ENCODE measurements around the gene TSR3. TPM values are rescaled to one million over a fixed set of nuclear protein-coding genes. Genes with fewer than 3 reads are reported as not detected.

TSR3 gene
- total RNA-seq, 4 donors from 2014 or later: 15.9 to 101 (median 30.8) TPM

DNA sequence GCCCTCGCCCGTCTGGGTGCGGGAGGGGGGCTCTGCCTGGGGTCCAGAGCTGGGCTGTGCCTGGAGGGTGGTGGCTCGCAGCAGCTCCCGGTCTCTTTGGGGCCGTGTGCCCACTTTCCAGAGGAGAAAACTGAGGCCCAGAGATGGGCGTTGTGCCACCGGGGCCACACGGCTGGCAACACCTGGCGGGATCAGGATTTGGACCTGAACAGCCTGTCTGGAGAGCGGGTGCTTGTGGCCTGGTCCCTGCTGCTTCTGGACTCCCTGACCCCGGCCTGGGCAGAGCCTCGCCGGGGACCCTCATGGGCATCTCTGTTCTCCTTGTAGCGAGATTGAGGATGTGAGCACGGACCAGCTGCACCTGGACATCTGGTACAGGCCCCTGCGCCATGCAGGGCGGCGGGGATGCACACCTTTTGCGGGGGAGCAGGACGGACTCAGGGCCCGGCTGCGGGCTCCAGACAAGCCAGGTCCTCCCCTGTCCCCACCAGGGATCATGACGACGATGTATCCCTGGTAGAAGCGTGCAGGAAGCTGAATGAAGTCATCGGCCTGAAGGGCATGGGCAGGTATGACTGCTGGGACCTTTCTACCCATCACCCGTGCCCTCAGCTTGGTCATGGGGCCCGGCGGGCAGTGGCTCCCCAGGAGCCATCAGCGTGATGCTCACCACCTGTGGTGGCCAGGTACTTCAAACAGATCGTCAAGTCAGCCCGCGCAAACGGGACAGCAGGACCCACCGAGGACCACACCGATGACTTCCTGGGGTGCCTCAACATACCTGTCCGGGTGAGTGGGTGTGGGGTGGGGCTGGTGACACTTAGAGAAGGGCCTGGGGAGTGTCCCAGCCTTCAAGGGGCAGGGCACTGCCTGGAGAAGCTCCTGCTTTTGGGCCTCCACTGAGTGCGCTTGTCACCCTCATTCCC is 9.9 kb downstream of the TSR3 start:
- Histone ChIP-seq H3K9me3 (no peaks in the 10 kb centered on the region), H3K36me3 (no peaks in the 10 kb centered on the region), H3K27ac (no peak overlapping the region), H3K4me1 (no peaks in the 10 kb centered on the region), H3K4me3 (no peak overlapping the region), H3K27me3 (peaks cover 0 to 3% of the 10 kb centered on the region in 2 donors)
- no peak for DNase-seq
- TF ChIP-seq, protein P1, sequence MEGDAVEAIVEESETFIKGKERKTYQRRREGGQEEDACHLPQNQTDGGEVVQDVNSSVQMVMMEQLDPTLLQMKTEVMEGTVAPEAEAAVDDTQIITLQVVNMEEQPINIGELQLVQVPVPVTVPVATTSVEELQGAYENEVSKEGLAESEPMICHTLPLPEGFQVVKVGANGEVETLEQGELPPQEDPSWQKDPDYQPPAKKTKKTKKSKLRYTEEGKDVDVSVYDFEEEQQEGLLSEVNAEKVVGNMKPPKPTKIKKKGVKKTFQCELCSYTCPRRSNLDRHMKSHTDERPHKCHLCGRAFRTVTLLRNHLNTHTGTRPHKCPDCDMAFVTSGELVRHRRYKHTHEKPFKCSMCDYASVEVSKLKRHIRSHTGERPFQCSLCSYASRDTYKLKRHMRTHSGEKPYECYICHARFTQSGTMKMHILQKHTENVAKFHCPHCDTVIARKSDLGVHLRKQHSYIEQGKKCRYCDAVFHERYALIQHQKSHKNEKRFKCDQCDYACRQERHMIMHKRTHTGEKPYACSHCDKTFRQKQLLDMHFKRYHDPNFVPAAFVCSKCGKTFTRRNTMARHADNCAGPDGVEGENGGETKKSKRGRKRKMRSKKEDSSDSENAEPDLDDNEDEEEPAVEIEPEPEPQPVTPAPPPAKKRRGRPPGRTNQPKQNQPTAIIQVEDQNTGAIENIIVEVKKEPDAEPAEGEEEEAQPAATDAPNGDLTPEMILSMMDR (IDR thresholded peaks at IDR 0.05): no peak
- TF ChIP-seq POLR2A (IDR thresholded peaks at IDR 0.05): no peak
- intact Hi-C loops (cut with DNase I; ENCODE audit: low total_unique reads): no loop called here

DNA sequence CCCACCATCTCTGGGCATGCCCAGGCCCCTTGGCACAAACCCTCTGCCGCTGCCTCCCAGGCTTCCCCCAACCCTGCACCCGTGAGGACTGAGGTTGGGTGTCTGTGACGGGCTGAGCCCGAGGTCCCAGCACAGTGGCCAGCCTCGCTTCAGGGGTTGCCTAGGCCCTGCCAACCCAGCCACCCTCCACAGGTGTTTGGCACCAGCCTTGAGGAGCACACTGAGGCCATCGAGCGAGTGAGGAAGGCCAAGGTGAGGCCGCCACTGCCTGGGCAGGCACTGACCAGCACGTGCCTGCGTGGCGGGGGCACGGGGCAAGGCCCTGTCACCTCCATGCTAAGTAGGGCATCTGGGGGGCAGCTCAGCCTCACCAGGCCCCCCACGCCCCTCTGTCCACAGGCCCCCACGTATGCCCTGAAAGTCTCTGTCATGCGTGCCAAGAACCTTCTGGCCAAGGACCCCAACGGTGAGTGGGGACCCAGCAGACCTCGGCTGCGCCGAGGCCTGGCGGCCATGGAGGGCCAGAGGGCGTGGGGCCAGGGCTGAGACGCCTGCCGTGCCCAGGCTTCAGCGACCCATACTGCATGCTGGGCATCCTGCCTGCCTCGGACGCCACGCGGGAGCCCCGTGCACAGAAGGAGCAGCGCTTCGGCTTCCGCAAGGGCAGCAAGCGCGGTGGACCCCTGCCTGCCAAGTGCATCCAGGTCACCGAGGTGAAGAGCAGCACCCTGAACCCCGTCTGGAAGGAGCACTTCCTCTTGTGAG is 10.8 kb downstream of the TSR3 start:
- intact Hi-C loops (cut with DNase I; ENCODE audit: low total_unique reads): no loop called here
- no peak overlapping the region for H3K4me3 ChIP-seq
- H3K27me3 ChIP-seq: peaks cover 0 to 3% of the 10 kb centered on the region in 2 donors
- no peaks in the 10 kb centered on the region for H3K4me1 ChIP-seq
- no peaks in the 10 kb centered on the region for H3K9me3 ChIP-seq
- DNase-seq: no peak
- TF ChIP-seq, protein P1 (IDR thresholded peaks at IDR 0.05): no peak
- TF ChIP-seq POLR2A (IDR thresholded peaks at IDR 0.05): no peak
- H3K27ac ChIP-seq: no peak overlapping the region
- H3K36me3 ChIP-seq: no peaks in the 10 kb centered on the region

DNA sequence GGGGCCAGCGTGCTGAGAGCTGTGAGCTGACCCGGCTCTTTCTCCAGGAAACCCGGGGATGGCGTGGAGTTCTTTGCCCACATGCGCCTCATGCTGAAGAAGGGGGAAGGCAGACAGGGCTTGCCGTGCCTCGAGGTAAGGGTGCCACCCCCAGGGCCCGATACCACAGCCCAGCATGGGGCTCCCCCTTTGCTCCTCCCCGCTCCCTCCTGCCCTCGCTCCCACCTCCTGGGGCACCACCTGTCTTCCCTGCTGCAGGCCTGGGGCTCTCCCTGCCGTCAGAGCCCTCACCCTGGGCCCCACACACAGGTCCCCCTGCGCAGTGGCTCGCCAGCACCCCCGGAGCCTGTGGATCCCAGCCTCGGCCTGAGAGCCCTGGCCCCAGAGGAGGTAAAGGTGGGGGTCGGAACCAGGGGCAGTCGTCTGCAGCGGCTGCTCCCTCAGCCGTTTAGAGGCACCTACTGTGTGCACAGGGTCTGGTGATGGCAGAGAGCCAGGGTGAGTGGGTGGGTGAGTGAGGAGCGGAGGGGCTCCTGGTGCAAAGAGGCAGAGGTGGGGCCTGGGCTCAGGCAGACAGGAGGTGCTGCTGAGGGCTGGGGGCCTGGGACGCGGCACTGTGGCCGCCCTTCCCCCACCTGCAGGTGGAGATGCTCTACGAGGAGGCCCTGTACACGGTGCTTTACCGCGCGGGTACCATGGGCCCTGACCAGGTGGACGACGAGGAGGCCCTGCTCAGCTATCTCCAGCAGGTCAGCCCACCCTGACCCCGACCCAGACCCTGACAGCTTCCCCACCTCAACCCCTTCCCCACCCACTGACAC is 12.6 kb downstream of the TSR3 start:
- TF ChIP-seq POLR2A (IDR thresholded peaks at IDR 0.05): no peak
- TF ChIP-seq, protein P1 (IDR thresholded peaks at IDR 0.05): no peak
- Histone ChIP-seq H3K4me1 (peaks cover 0 to 3% of the 10 kb centered on the region in 2 donors), H3K27me3 (peaks cover 6 to 13% of the 10 kb centered on the region in 2 donors), H3K4me3 (no peak overlapping the region), H3K36me3 (no peaks in the 10 kb centered on the region), H3K9me3 (no peaks in the 10 kb centered on the region), H3K27ac (no peak overlapping the region)
- intact Hi-C loops (cut with DNase I; ENCODE audit: low total_unique reads): no loop called here
- no peak for DNase-seq

DNA sequence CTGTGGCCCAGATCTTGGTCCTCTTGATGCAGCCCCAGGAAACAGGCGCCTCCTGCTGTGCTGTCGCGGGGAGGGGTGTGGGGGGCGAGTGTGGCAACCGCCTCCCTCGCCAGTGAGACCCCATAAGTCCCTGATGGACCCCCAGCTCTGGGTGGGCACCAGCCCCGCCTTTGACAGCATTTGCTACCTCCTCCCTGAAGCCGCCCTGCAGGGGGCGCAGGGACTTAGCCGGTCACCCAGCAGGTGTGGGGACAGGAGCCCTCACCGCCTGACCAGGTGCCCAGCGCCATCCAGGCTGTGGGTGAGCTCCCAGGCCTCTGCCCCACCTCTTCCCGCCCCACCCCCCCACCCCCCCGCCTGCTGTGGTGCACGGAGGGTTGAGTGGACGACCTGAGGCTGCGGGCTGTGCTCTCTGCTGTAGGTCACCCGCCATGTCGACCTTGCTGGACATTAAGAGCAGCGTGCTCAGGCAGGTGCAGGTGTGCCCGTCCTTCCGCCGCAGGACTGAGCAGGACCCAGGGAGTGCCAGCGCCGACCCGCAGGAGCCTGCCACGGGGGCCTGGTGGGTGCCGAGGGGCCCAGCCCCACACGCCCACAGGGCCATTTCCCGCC is 13.5 kb downstream of the TSR3 start:
- Histone ChIP-seq H3K9me3 (no peaks in the 10 kb centered on the region), H3K36me3 (no peaks in the 10 kb centered on the region), H3K27me3 (peaks cover 8 to 18% of the 10 kb centered on the region in 2 donors), H3K4me1 (peaks cover 0 to 9% of the 10 kb centered on the region in 2 donors), H3K4me3 (no peak overlapping the region), H3K27ac (no peak overlapping the region)
- TF ChIP-seq POLR2A (IDR thresholded peaks at IDR 0.05): no peak
- TF ChIP-seq, protein P1 (IDR thresholded peaks at IDR 0.05): no peak
- intact Hi-C loops (cut with DNase I; ENCODE audit: low total_unique reads): no loop called here
- DNase-seq: no peak
